Left lung (tissue), 10 donors: Measurements from ENCODE around the gene FRMD4A. TPM values are rescaled to one million over a fixed set of nuclear protein-coding genes. Genes with fewer than 3 reads are reported as not detected.

Experiments
- ATAC-seq: fragments of 200-7000 bp; cut with Tn5 transposase; one replicate; pipeline ENCODE4 v1.9.1; 2020; ENCODE audit warnings: moderate library complexity
- DNase-seq, 4 donors: peaks; one replicate each; pipeline ENCODE4 v3.0.0-alpha.2; 2013 to 2020
- H3K27ac ChIP-seq, 2 donors: fragments of 200-600 bp; sonication (generic) in 1 of 2; one replicate each; pipeline versions ENCODE4 v1.5.0 to v1.8.0; 2020 to 2021
- H3K27me3 ChIP-seq, 2 donors: fragments of 200-600 bp; sonication (generic) in 1 of 2; one replicate each; pipeline versions ENCODE4 v1.5.0 to v1.8.0; 2020 to 2021
- H3K36me3 ChIP-seq, 2 donors: fragments of 200-600 bp; sonication (generic) in 1 of 2; one replicate each; pipeline versions ENCODE4 v1.5.0 to v1.8.0; 2020 to 2021
- H3K4me1 ChIP-seq, 2 donors: fragments of 200-600 bp; one replicate each; pipeline ENCODE4 v1.8.0; 2021
- H3K4me3 ChIP-seq, 2 donors: fragments of 200-600 bp; sonication (generic) in 1 of 2; one replicate each; pipeline versions ENCODE4 v1.5.0 to v1.8.0; 2020 to 2021; ENCODE audit warnings: mild to moderate bottlenecking in 1 of 2
- H3K9me3 ChIP-seq, 2 donors: fragments of 200-600 bp; sonication (generic) in 1 of 2; one replicate each; pipeline versions ENCODE4 v1.5.0 to v1.8.0; 2020 to 2021
- CTCF ChIP-seq, 2 donors: fragments of 200-600 bp; sonication (generic) in 1 of 2; IDR thresholded peaks; one replicate each; pipeline versions ENCODE4 v1.5.0 to v1.8.0; 2021; ENCODE audit warnings: antibody characterized with exemption in 2 of 2
- intact Hi-C, 2 donors: fragments of 100-400 bp; cut with DNase I; formaldehyde crosslinking; loops; one replicate each; pipeline versions ENCODE4 v1.11.2 to v1.14.2; 2022
- polyA plus RNA-seq, 6 donors: library from polyadenylated mRNA; unstranded; fragments of 120-200 nt; gene quantifications; one replicate each; pipeline ENCODE4 v1.2.1, GENCODE V29; 2013; ENCODE audit not compliant: insufficient read length in 6 of 6
- total RNA-seq, 2 donors: library from RNA; stranded (reverse); fragmentation: NEBNext Ultra II Directional; extraction: Animal tissue kit (Norgen Biotek cat#: 25700); gene quantifications; one replicate each; pipeline ENCODE4 v1.2.1, GENCODE V29; 2021
- donor health status: DM: no; HTN: yes; CAD: no.
- donor health status: DM: no; HTN: no; CAD: no.

The FRMD4A gene
- total and polyA plus RNA-seq, 8 donors = 33.9 to 62.8 (median 57.0) TPM

DNA sequence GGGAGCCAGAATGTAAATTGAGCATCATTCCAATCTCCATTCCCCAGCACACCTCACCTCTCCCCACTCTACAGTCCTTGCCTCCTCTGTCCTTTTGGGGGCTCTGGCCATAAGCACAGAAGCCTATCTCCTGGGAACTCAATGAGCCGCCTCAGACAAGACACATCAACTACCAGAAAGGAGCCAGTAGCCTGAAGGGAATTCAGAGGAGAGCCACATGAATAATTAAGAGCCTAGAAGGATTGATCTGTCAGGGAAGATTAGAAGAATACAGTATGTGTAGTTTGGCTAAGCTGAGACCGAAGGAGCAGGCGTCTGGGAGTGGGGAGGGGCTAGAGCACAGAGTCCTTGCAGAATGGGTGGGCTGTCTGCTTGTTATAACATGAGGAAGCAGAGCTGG is 31.2 kb downstream of the FRMD4A start:
- intact Hi-C loops = no loop called here
- Histone ChIP-seq H3K27me3 (peaks cover 0 to 5% of the 10 kb centered on the region in 2 donors), H3K27ac (no peak overlapping the region), H3K4me3 (no peak overlapping the region), H3K36me3 (no peaks in the 10 kb centered on the region), H3K4me1 (no peaks in the 10 kb centered on the region), H3K9me3 (no peaks in the 10 kb centered on the region)
- ATAC-seq (no peak), DNase-seq (no peak)
- no peak for TF ChIP-seq CTCF (IDR thresholded peaks at IDR 0.05)

GRCh38 chr10:14296065-14296709 is 34.5 kb downstream of the FRMD4A start:
- H3K36me3 ChIP-seq = no peaks in the 10 kb centered on the region
- intact Hi-C loops = no loop called here
- no peak for DNase-seq
- no peaks in the 10 kb centered on the region for H3K27me3 ChIP-seq
- no peak overlapping the region for H3K27ac ChIP-seq
- no peak overlapping the region for H3K4me3 ChIP-seq
- H3K4me1 ChIP-seq = no peaks in the 10 kb centered on the region
- peaks cover 0 to 13% of the 10 kb centered on the region in 2 donors for H3K9me3 ChIP-seq
- TF ChIP-seq CTCF (IDR thresholded peaks at IDR 0.05) = no peak
- no peak for ATAC-seq

- intact Hi-C loops = no loop called here
- H3K27ac ChIP-seq = no peak overlapping the region
- no peaks in the 10 kb centered on the region for H3K4me1 ChIP-seq
- no peaks in the 10 kb centered on the region for H3K36me3 ChIP-seq
- peaks cover 0 to 23% of the 10 kb centered on the region in 2 donors for H3K9me3 ChIP-seq
- no peak for ATAC-seq
- TF ChIP-seq CTCF (IDR thresholded peaks at IDR 0.05) = no peak
- H3K4me3 ChIP-seq = no peak overlapping the region
- DNase-seq = no peak
- no peaks in the 10 kb centered on the region for H3K27me3 ChIP-seq
These were observed 36.2 kb downstream of the FRMD4A start for GRCh38 chr10:14294347-14295059.

DNA sequence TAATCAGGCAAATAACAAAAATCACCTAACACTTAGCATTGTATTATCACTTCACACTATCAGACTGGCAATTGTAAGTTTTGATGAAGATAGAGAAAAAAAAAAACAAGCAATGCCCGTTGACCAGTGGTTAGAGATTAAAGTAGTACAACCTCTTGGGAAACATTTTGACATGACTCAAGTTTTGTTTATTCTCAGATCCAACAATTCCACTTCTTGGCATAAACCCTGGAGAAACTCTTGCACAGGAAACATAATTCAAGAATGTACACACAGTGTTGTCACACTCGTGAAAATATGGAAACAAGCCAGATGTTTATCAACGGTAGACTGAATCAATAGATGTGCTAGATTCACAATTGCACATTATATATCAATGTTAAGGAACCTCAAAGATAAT is 37.2 kb downstream of the FRMD4A start:
- TF ChIP-seq CTCF (IDR thresholded peaks at IDR 0.05) = no peak
- ATAC-seq = no peak
- Histone ChIP-seq H3K27me3 (no peaks in the 10 kb centered on the region), H3K27ac (no peak overlapping the region), H3K9me3 (peaks cover 0 to 23% of the 10 kb centered on the region in 2 donors), H3K36me3 (no peaks in the 10 kb centered on the region), H3K4me1 (no peaks in the 10 kb centered on the region), H3K4me3 (no peak overlapping the region)
- intact Hi-C loops = no loop called here
- no peak for DNase-seq

DNA sequence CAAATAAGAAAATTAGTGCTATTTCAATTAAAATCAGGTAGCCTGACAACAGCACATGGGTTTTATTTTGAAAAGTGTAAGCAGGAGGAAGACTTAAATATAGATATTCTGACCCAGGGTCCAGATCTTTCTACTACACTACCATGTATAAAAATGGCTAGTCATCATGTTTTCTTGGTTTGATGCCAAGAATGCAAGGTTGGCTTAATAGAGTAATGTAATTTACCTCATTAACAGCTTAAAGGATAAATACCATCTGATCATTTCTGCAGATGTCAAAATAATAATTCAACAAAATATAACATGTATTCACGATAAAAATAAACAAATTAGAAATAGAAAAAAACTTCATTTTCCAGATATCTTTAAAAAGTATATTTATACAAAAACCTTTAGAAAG is 39.4 kb downstream of the FRMD4A start:
- no peak for TF ChIP-seq CTCF (IDR thresholded peaks at IDR 0.05)

More for the DNA sequence above, 39.4 kb downstream of the FRMD4A start:
- no peak for DNase-seq
- Histone ChIP-seq H3K27ac (no peak overlapping the region), H3K4me3 (no peak overlapping the region), H3K36me3 (no peaks in the 10 kb centered on the region), H3K27me3 (no peaks in the 10 kb centered on the region), H3K4me1 (no peaks in the 10 kb centered on the region), H3K9me3 (peaks cover 0 to 23% of the 10 kb centered on the region in 2 donors)
- intact Hi-C loops = no loop called here
- no peak for ATAC-seq
